HFF-Myc (cell line): ENCODE results near the gene MTM1.

ENCODE experiments used
- DNase-seq: peaks from one replicate; pipeline ENCODE4 v3.0.0-alpha.2; 2011; ENCODE audit warnings: low read depth; ENCODE audit errors: extremely low read depth
- H3K4me3 ChIP-seq: replicated peaks from 2 replicates; pipeline ENCODE4 v1.5.1; 2011; ENCODE audit warnings: low read depth, mild to moderate bottlenecking, control low read depth, low read length
- TF ChIP-seq, protein P1 (sequence below): IDR thresholded peaks from 2 replicates; pipeline ENCODE4 v1.5.1; 2012; ENCODE audit warnings: mild to moderate bottlenecking, low read depth, low read length, control low read depth; ENCODE audit errors: missing control alignments

Gene MTM1

GRCh38 chrX:150602296-150602695, 33.9 kb downstream of the MTM1 start:
- no peak overlapping the region for H3K4me3 ChIP-seq
- TF ChIP-seq, protein P1, sequence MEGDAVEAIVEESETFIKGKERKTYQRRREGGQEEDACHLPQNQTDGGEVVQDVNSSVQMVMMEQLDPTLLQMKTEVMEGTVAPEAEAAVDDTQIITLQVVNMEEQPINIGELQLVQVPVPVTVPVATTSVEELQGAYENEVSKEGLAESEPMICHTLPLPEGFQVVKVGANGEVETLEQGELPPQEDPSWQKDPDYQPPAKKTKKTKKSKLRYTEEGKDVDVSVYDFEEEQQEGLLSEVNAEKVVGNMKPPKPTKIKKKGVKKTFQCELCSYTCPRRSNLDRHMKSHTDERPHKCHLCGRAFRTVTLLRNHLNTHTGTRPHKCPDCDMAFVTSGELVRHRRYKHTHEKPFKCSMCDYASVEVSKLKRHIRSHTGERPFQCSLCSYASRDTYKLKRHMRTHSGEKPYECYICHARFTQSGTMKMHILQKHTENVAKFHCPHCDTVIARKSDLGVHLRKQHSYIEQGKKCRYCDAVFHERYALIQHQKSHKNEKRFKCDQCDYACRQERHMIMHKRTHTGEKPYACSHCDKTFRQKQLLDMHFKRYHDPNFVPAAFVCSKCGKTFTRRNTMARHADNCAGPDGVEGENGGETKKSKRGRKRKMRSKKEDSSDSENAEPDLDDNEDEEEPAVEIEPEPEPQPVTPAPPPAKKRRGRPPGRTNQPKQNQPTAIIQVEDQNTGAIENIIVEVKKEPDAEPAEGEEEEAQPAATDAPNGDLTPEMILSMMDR: no peak
- DNase-seq: no peak

- TF ChIP-seq, protein P1: no peak
- DNase-seq: no peak
- no peak overlapping the region for H3K4me3 ChIP-seq
These were observed 34.3 kb downstream of the MTM1 start for GRCh38 chrX:150602743-150603142.

DNA sequence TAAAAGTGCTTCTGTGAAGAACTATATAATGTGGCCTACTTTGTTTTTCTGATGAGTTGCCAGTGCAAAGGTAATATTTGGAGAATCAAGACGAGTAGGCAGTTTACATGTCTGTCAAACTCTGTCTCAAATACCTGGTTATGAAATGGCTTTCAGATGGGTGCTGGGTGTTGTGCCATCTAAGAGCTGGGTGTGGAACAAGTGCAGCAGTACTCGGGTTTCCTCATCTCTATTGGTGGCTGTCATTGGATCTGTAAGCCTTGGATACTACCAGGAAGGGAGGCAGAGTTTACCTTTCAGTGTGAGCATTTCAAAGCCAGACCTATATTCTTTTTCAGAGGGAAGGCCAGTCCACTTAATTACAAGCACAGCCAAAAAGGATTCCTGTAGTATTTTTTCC, 37.2 kb downstream of the MTM1 start:
- H3K4me3 ChIP-seq: no peak overlapping the region
- DNase-seq: no peak
- TF ChIP-seq, protein P1: no peak

GRCh38 chrX:150607201-150607600, 38.8 kb downstream of the MTM1 start:
- TF ChIP-seq, protein P1: no peak
- H3K4me3 ChIP-seq: no peak overlapping the region
- no peak for DNase-seq

GRCh38 chrX:150610043-150610442, 41.6 kb downstream of the MTM1 start:
- no peak overlapping the region for H3K4me3 ChIP-seq
- no peak for DNase-seq
- TF ChIP-seq, protein P1: no peak

DNA sequence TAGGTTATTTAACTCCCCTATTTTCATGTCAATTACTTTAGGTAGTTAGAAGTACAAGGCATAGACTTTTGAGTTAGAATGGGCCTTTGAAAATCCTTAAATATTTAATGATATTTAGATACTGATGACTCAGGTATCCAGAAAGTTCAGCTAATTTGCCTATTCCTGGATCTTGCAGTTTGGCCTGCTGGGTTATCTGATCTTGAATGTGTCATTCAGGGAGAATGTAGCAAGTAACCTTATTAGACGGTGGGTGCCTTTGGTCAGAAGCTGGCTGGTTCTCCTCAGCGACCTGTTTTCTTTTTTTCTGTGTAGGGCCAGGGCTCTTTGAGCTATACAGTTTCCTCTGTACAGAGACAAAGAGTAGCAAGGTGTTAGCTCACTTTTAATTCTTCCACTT, 42.0 kb downstream of the MTM1 start:
- DNase-seq: no peak
- no peak overlapping the region for H3K4me3 ChIP-seq
- TF ChIP-seq, protein P1: no peak

GRCh38 chrX:150615356-150615755, 46.9 kb downstream of the MTM1 start:
- no peak for DNase-seq
- H3K4me3 ChIP-seq: no peak overlapping the region
- TF ChIP-seq, protein P1: no peak
